ENCODE results near the gene SEMA7A. TPM values are rescaled to one million over a fixed set of nuclear protein-coding genes. Genes with fewer than 3 reads are reported as not detected.
A peak's percentile ranks its signal among the peaks of the same experiment; 100 is the strongest.

SEMA7A gene
- total and polyA plus RNA-seq, 2 of the 4 experiments (the other 2 are of a cell fraction), result 30.5 to 87.3 TPM

GRCh38 chr15:74369084-74369745 lies 64.5 kb downstream of the SEMA7A start:
- H3K4me3 ChIP-seq (ENCODE audit: insufficient read depth, low read depth, low read length), result no peak overlapping the region
- H3K9ac ChIP-seq (ENCODE audit: low read depth, low read length), result no peak overlapping the region
- no peaks in the 10 kb centered on the region for H3K36me3 ChIP-seq (ENCODE audit: control insufficient read depth, insufficient read depth, low read length)
- H3K23ac ChIP-seq (ENCODE audit: low read depth, low read length), result 0 out of 2 replicates have a peak overlapping the region, but pooled peaks have one; percentile 11
- no peak overlapping the region for H2BK15ac ChIP-seq (ENCODE audit: low read depth, low read length)
- no peak overlapping the region for H3K27ac ChIP-seq (ENCODE audit: insufficient read depth, low read length)
- H3K18ac ChIP-seq (ENCODE audit: low read depth, low read length), result no peak overlapping the region
- dilution Hi-C loops (cut with HindIII; ENCODE audit: low sequenced_read_pairs, unreplicated experiment), result no loop called here
- H2BK20ac ChIP-seq (ENCODE audit: low read depth, low read length), result no peak overlapping the region
- peaks cover 54% of the 10 kb centered on the region for H3K27me3 ChIP-seq (ENCODE audit: control insufficient read depth, insufficient read depth, low read length)
- H2AK5ac ChIP-seq (ENCODE audit: low read depth, low read length), result no peak overlapping the region
- H3K79me1 ChIP-seq (ENCODE audit: low read depth in 1 of 2, low read length in 2 of 2), result no peaks in the 10 kb centered on the region
- H3K4ac ChIP-seq (ENCODE audit: low read depth, low read length), result no peak overlapping the region
- H4K20me1 ChIP-seq (ENCODE audit: insufficient read depth, low read length), result no peaks in the 10 kb centered on the region
- no peaks in the 10 kb centered on the region for H3K9me3 ChIP-seq (ENCODE audit: control insufficient read depth, insufficient read depth, low read length)
- no peak overlapping the region for H4K5ac ChIP-seq (ENCODE audit: low read depth, low read length)
- no peak overlapping the region for H3K56ac ChIP-seq (ENCODE audit: extremely low read depth, insufficient read depth, low read length)
- H3K4me1 ChIP-seq (ENCODE audit: control insufficient read depth, insufficient read depth, low read length), result peaks cover 2% of the 10 kb centered on the region; the same call in 1 of the 2 replicates
- H2BK120ac ChIP-seq (ENCODE audit: low read depth, low read length), result no peak overlapping the region
- H2AFZ ChIP-seq (replicated peaks; ENCODE audit: low read length, poor library complexity), result no peak overlapping the region
- no peak overlapping the region for H3K4me2 ChIP-seq (ENCODE audit: low read depth, low read length)
- no peak for ATAC-seq (ENCODE audit: low read depth)
- no peak overlapping the region for H3K14ac ChIP-seq (replicated peaks; ENCODE audit: low read depth, low read length)
- no peak for DNase-seq
- ChIA-PET POLR2A (ENCODE audit: unreplicated experiment) (no interaction called here), CTCF (no interaction called here)
- H3K9me1 ChIP-seq (ENCODE audit: insufficient read depth, low read length), result no peaks in the 10 kb centered on the region
- H2AK9ac ChIP-seq (replicated peaks; ENCODE audit: low read depth, low read length, poor library complexity), result no peak overlapping the region
- in situ Hi-C loops (cut with MboI; ENCODE audit: low sequenced_read_pairs), result no loop called here
- H4K91ac ChIP-seq (ENCODE audit: insufficient read depth, low read depth, low read length), result no peak overlapping the region
- H4K8ac ChIP-seq (ENCODE audit: low read depth in 2 of 2, low read length in 2 of 2), result no peak overlapping the region
- WGBS, 2 experiments (ENCODE audit: extremely low coverage in 2 of 2, insufficient read length in 1 of 2), result 63% methylated on average over 2 of the region's 10 CpGs; no CpG with 5 or more reads in 1 of the 2 experiments
- no peak overlapping the region for H2BK5ac ChIP-seq (ENCODE audit: low read depth, low read length, poor library complexity, severe bottlenecking)
- intact Hi-C loops (cut with micrococcal nuclease), result no loop called here
- BruUV-seq (replicated peaks), result no TSS peak
- TF ChIP-seq CTCF (conservative IDR thresholded peaks at IDR 0.05; ENCODE audit: low read depth, low read length) (no peak), BHLHE40 (IDR thresholded peaks at IDR 0.05; ENCODE audit: low read depth, low read length) (no peak), MAFK (IDR thresholded peaks at IDR 0.05; ENCODE audit: low read depth, low read length) (no peak), RAD21 (IDR thresholded peaks at IDR 0.05; ENCODE audit: low read length) (no peak), CEBPB (IDR thresholded peaks at IDR 0.05; ENCODE audit: low read depth, low read length) (0 out of 2 replicates have a peak, but pooled peaks have one; percentile 3)
